ENCODE data around the gene OR1J4. TPM values are rescaled to one million over a fixed set of nuclear protein-coding genes. Genes with fewer than 3 reads are reported as not detected.

OR1J4 gene
- total RNA-seq, 1 experiment from 2014 or later, result not detected

DNA sequence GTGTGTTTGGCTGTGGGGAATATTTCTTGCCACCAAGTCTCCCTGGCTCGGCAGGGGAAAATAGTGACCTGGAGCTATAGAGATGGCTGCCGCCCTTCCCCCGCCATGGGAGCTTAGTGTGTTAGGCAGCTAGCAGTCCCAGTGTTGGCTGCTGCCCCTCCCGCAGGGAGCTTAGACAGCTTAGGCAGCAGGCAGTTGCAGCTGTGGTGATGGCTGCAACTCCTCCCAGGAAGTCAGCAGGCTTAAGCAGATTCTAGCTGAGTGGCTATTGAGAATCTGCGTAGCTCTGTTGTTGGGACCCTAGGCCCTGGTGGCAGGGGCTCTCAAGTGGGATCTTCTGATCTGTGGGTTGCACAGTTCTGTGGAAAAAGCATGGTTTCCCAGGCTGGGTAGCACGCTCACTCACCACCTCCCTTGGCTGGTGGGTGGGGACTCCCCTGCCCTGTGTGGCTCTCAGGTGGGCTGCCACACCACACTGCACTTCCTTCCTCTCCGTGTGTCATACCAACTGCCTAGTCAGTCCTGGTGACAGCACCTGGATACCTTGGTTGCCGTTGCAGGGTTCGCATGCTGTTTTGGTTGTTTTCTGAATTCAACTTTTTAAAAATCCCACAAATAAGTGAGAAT is 43.3 kb downstream of the OR1J4 start:
- H3K4me3 ChIP-seq (replicated peaks in 1 of 2; ENCODE audit: low read depth in 1 of 2, low read length in 2 of 2), result no peak overlapping the region
- H3K4me2 ChIP-seq (ENCODE audit: low read length), result no peak overlapping the region
- H3K79me2 ChIP-seq (ENCODE audit: insufficient read depth, low read length), result no peaks in the 10 kb centered on the region
- no TSS peak for BruUV-seq (replicated peaks)
- no peak overlapping the region for H2AFZ ChIP-seq (ENCODE audit: low read depth, low read length, poor library complexity, severe bottlenecking)
- H3K9me2 ChIP-seq (ENCODE audit: insufficient read depth), result no peaks in the 10 kb centered on the region
- no peaks in the 10 kb centered on the region for H4K20me1 ChIP-seq (ENCODE audit: insufficient read depth)
- DNase-seq (ENCODE audit: low read depth, low spot score) (no peak), ATAC-seq (no peak)
- peaks cover 6% of the 10 kb centered on the region for H3K27me3 ChIP-seq (ENCODE audit: insufficient read depth, low read length)
- no peaks in the 10 kb centered on the region for H3K9me3 ChIP-seq (ENCODE audit: control insufficient read depth in 1 of 2, insufficient read depth in 1 of 2, low read depth in 1 of 2, low read length in 2 of 2)
- no peak overlapping the region for H3K9ac ChIP-seq (ENCODE audit: low read length)
- POLR2A ChIA-PET, result no interaction called here
- no peaks in the 10 kb centered on the region for H3K4me1 ChIP-seq (ENCODE audit: control insufficient read depth in 1 of 2, insufficient read depth in 2 of 2, low read length in 2 of 2)
- RAD21 ChIA-PET (ENCODE audit: low non-redundant PET in 1 of 2, low total read pairs in 2 of 2, uncharacterized antibody in 2 of 2, unreplicated experiment in 2 of 2), result no interaction called here
- no peak overlapping the region for H3K27ac ChIP-seq (ENCODE audit: low read depth, low read length)
- CTCF ChIA-PET, result no interaction called here
- intact Hi-C loops (cut with micrococcal nuclease), result no loop called here
- TF ChIP-seq ZNF274 (IDR thresholded peaks at IDR 0.05; ENCODE audit: low read depth, low read length) (no peak), EZH2 (IDR thresholded peaks at IDR 0.05) (no peak), SRF (IDR thresholded peaks at IDR 0.05; ENCODE audit: low read depth) (no peak), YY1 (IDR thresholded peaks at IDR 0.05; ENCODE audit: extremely low read depth, insufficient replicate concordance, low read depth, low read length) (no peak), ELF1 (IDR thresholded peaks at IDR 0.05; ENCODE audit: borderline replicate concordance, low read depth) (no peak), ZFX (IDR thresholded peaks at IDR 0.05) (no peak), EZH2phosphoT487 (IDR thresholded peaks at IDR 0.05; ENCODE audit: borderline replicate concordance) (no peak), POLR2AphosphoS5 (IDR thresholded peaks at IDR 0.05; ENCODE audit: low read depth, low read length) (no peak), SP1 (IDR thresholded peaks at IDR 0.05; ENCODE audit: low read depth) (no peak), JUND (IDR thresholded peaks at IDR 0.05) (no peak), CBX3 (IDR thresholded peaks at IDR 0.05; ENCODE audit: low read depth) (no peak)
- TF ChIP-seq, protein P1, sequence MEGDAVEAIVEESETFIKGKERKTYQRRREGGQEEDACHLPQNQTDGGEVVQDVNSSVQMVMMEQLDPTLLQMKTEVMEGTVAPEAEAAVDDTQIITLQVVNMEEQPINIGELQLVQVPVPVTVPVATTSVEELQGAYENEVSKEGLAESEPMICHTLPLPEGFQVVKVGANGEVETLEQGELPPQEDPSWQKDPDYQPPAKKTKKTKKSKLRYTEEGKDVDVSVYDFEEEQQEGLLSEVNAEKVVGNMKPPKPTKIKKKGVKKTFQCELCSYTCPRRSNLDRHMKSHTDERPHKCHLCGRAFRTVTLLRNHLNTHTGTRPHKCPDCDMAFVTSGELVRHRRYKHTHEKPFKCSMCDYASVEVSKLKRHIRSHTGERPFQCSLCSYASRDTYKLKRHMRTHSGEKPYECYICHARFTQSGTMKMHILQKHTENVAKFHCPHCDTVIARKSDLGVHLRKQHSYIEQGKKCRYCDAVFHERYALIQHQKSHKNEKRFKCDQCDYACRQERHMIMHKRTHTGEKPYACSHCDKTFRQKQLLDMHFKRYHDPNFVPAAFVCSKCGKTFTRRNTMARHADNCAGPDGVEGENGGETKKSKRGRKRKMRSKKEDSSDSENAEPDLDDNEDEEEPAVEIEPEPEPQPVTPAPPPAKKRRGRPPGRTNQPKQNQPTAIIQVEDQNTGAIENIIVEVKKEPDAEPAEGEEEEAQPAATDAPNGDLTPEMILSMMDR (IDR thresholded peaks at IDR 0.05 in 2 of 3, conservative IDR thresholded peaks at IDR 0.05 in 1 of 3; ENCODE audit: borderline replicate concordance in 1 of 3, insufficient read depth in 1 of 3, low read depth in 2 of 3, low read length in 2 of 3), result no peak
- TF ChIP-seq, protein P2, sequence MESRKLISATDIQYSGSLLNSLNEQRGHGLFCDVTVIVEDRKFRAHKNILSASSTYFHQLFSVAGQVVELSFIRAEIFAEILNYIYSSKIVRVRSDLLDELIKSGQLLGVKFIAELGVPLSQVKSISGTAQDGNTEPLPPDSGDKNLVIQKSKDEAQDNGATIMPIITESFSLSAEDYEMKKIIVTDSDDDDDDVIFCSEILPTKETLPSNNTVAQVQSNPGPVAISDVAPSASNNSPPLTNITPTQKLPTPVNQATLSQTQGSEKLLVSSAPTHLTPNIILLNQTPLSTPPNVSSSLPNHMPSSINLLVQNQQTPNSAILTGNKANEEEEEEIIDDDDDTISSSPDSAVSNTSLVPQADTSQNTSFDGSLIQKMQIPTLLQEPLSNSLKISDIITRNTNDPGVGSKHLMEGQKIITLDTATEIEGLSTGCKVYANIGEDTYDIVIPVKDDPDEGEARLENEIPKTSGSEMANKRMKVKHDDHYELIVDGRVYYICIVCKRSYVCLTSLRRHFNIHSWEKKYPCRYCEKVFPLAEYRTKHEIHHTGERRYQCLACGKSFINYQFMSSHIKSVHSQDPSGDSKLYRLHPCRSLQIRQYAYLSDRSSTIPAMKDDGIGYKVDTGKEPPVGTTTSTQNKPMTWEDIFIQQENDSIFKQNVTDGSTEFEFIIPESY (IDR thresholded peaks at IDR 0.05; ENCODE audit: extremely low read depth, insufficient replicate concordance, low read length), result no peak
- H3K36me3 ChIP-seq (ENCODE audit: control insufficient read depth in 1 of 2, insufficient read depth in 2 of 2, low read length in 2 of 2), result no peaks in the 10 kb centered on the region
